Loucy (cell line): ENCODE data around the gene ALK.

ENCODE experiments used
- H2AFZ ChIP-seq: fragments of 200-600 bp; sonication (generic); 2 replicates; pipeline ENCODE4 v1.6.0; 2016; ENCODE audit warnings: antibody characterized with exemption, mild to moderate bottlenecking, low read length, moderate library complexity
- H3F3A ChIP-seq: fragments of 200-600 bp; 2 replicates; pipeline ENCODE4 v1.6.0; 2016; ENCODE audit warnings: antibody characterized with exemption, low read depth, mild to moderate bottlenecking
- H3K27me3 ChIP-seq: fragments of 200-600 bp; sonication (generic); 2 replicates; pipeline ENCODE4 v1.6.1; 2014; ENCODE audit warnings: low read length, mild to moderate bottlenecking; ENCODE audit not compliant: insufficient read depth, poor library complexity, severe bottlenecking
- H3K36me3 ChIP-seq: fragments of 200-600 bp; sonication (generic); 2 replicates; pipeline ENCODE4 v1.6.1; 2016; ENCODE audit warnings: low read length; ENCODE audit not compliant: insufficient read depth
- H3K4me1 ChIP-seq: fragments of 200-600 bp; sonication (generic); 2 replicates; pipeline ENCODE4 v1.5.1; 2014; ENCODE audit warnings: low read length, mild to moderate bottlenecking; ENCODE audit not compliant: insufficient read depth, poor library complexity, severe bottlenecking
- H3K4me2 ChIP-seq: fragments of 200-600 bp; sonication (generic); 2 replicates; pipeline ENCODE4 v1.6.0; 2014; ENCODE audit warnings: antibody characterized with exemption, low read length, low read depth, mild to moderate bottlenecking; ENCODE audit not compliant: poor library complexity, severe bottlenecking
- H3K4me3 ChIP-seq: fragments of 200-600 bp; sonication (generic); 2 replicates; pipeline ENCODE4 v1.5.1; 2014; ENCODE audit warnings: low read length, mild to moderate bottlenecking, mixed read lengths; ENCODE audit not compliant: poor library complexity, severe bottlenecking
- H3K79me2 ChIP-seq: fragments of 200-600 bp; sonication (generic); 2 replicates; pipeline ENCODE4 v1.6.1; 2014; ENCODE audit warnings: low read length; ENCODE audit not compliant: insufficient read depth
- H3K9ac ChIP-seq: fragments of 200-600 bp; sonication (generic); 2 replicates; pipeline ENCODE4 v1.6.0; 2014; ENCODE audit warnings: mild to moderate bottlenecking, low read depth, low read length, moderate library complexity; ENCODE audit not compliant: poor library complexity, severe bottlenecking
- H3K9me2 ChIP-seq: fragments of 200-600 bp; sonication (generic); replicated peaks from 2 replicates; pipeline ENCODE4 v1.6.1; 2016; ENCODE audit warnings: low read depth, low read length, mixed read lengths
- H3K9me3 ChIP-seq: fragments of 200-600 bp; sonication (generic); 2 replicates; pipeline ENCODE4 v1.6.1; 2014; ENCODE audit warnings: mild to moderate bottlenecking, antibody characterized with exemption, low read length, low read depth; ENCODE audit not compliant: insufficient read depth
- H4K20me1 ChIP-seq: fragments of 200-600 bp; sonication (generic); 2 replicates; pipeline ENCODE4 v1.6.0; 2014; ENCODE audit warnings: antibody characterized with exemption, low read length, mild to moderate bottlenecking; ENCODE audit not compliant: insufficient read depth, poor library complexity, severe bottlenecking
- EZH2phosphoT487 ChIP-seq: fragments of 200-600 bp; IDR thresholded peaks from 2 replicates; pipeline ENCODE4 v1.6.1; 2018; ENCODE audit warnings: antibody characterized with exemption, mild to moderate bottlenecking, moderate library complexity, borderline replicate concordance
- TF ChIP-seq, protein P1 (sequence below): fragments of 200-600 bp; sonication (generic); conservative IDR thresholded peaks from 2 replicates; pipeline ENCODE4 v1.5.1; 2014; ENCODE audit warnings: mild to moderate bottlenecking, antibody characterized with exemption, low read length

Gene ALK

DNA sequence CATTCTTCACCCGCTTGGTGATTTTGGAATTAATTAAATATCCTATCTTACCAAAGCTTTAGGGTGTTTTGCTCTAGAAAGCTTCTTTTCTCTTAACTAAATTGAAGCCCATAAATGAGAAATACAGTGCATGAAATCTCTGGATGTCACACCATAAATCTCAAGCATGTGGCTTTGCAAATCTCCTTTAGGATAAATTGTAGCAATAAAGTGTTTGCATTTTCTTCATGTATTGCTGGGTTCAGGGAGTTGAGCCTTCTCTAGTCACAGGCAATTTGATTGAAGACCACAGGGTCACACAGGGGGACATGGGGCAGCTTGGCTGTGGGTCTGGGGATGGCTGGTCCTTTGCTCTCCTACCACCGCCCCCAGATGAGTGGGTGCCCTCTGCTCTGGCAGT, 442.0 kb downstream of the ALK start:
- Histone ChIP-seq H3K4me1 (no peaks in the 10 kb centered on the region), H3K27me3 (no peaks in the 10 kb centered on the region)

DNA sequence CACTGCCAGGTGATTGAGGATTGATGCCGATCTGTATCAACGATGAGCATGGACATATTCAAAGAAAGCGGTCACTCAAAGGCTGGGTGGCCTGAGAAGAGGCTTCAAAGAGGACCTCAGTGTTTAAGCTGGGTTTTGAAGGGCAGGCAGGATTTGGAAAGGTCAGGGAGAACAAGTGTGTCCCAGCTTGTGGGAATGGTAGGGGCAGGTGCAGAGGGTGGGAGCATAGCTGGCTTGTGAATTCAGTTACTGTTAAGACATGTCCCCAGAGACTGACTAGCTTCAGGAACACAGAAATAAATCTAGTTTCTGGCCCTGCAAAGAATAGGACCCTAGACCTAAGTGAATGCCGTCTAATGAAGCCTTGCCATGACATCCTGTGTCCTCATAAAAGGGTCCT, 442.7 kb downstream of the ALK start:
- Histone ChIP-seq H4K20me1 (no peaks in the 10 kb centered on the region), H3K4me2 (no peak overlapping the region)

More for the DNA sequence above, 442.0 kb downstream of the ALK start:
- Histone ChIP-seq H3F3A (no peaks in the 10 kb centered on the region), H3K36me3 (no peaks in the 10 kb centered on the region), H4K20me1 (no peaks in the 10 kb centered on the region), H3K9ac (no peak overlapping the region), H3K9me2 (no peaks in the 10 kb centered on the region), H3K79me2 (no peaks in the 10 kb centered on the region), H3K4me2 (no peak overlapping the region), H2AFZ (no peak overlapping the region), H3K9me3 (no peaks in the 10 kb centered on the region), H3K4me3 (no peak overlapping the region)
- no peak for TF ChIP-seq EZH2phosphoT487
- TF ChIP-seq, protein P1, sequence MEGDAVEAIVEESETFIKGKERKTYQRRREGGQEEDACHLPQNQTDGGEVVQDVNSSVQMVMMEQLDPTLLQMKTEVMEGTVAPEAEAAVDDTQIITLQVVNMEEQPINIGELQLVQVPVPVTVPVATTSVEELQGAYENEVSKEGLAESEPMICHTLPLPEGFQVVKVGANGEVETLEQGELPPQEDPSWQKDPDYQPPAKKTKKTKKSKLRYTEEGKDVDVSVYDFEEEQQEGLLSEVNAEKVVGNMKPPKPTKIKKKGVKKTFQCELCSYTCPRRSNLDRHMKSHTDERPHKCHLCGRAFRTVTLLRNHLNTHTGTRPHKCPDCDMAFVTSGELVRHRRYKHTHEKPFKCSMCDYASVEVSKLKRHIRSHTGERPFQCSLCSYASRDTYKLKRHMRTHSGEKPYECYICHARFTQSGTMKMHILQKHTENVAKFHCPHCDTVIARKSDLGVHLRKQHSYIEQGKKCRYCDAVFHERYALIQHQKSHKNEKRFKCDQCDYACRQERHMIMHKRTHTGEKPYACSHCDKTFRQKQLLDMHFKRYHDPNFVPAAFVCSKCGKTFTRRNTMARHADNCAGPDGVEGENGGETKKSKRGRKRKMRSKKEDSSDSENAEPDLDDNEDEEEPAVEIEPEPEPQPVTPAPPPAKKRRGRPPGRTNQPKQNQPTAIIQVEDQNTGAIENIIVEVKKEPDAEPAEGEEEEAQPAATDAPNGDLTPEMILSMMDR = no peak

DNA sequence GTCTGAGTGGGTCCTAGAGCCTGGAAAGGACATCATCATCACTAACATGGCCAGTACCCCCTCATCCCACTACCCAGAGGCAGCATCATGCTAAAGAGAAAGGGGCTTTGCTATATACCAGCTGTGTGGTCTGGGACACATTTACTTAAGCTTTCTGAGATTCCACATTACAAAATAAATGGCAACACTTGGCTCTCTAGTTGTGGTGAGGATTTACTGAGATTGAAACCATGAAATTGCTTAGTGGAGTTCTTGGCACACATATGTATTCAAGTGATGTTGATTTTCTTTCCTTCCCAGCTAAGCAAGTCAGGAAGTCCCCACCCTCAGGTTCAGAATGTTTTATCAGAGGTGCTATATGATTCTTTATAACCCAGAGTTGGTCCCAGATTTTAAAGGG, 444.2 kb downstream of the ALK start:
- no peak overlapping the region for H3K4me2 ChIP-seq
- H3K9ac ChIP-seq = no peak overlapping the region
- no peaks in the 10 kb centered on the region for H3F3A ChIP-seq
- H3K27me3 ChIP-seq = peaks cover 4% of the 10 kb centered on the region
- H3K4me3 ChIP-seq = no peak overlapping the region
- no peaks in the 10 kb centered on the region for H3K9me3 ChIP-seq
- H2AFZ ChIP-seq = no peak overlapping the region
- no peaks in the 10 kb centered on the region for H3K36me3 ChIP-seq
- no peaks in the 10 kb centered on the region for H3K79me2 ChIP-seq
- no peaks in the 10 kb centered on the region for H3K4me1 ChIP-seq
- no peaks in the 10 kb centered on the region for H4K20me1 ChIP-seq
- TF ChIP-seq, protein P1 = no peak
- H3K9me2 ChIP-seq = no peaks in the 10 kb centered on the region

More for the DNA sequence above, 442.7 kb downstream of the ALK start:
- no peaks in the 10 kb centered on the region for H3K4me1 ChIP-seq
- H3K4me3 ChIP-seq = no peak overlapping the region
- no peaks in the 10 kb centered on the region for H3K27me3 ChIP-seq
- H2AFZ ChIP-seq = no peak overlapping the region
- TF ChIP-seq EZH2phosphoT487 = no peak
- TF ChIP-seq, protein P1 = no peak
- H3K9me3 ChIP-seq = no peaks in the 10 kb centered on the region
- no peak overlapping the region for H3K9ac ChIP-seq
- H3K9me2 ChIP-seq = no peaks in the 10 kb centered on the region
- no peaks in the 10 kb centered on the region for H3K79me2 ChIP-seq
- H3K36me3 ChIP-seq = no peaks in the 10 kb centered on the region
- H3F3A ChIP-seq = no peaks in the 10 kb centered on the region
